GM21529 (cell line): ENCODE results near the gene PRPS1.
"Not testable (repeated sequence)": the region's sequence is repeated elsewhere in the genome, so short reads cannot be mapped to it uniquely, and the experiment has no call there.

Experiments used
- ATAC-seq: cut with Tn5 transposase; IDR thresholded peaks from one replicate; pipeline ENCODE4 v1.9.1; 2021; ENCODE audit not compliant: unreplicated experiment

The PRPS1 gene

DNA sequence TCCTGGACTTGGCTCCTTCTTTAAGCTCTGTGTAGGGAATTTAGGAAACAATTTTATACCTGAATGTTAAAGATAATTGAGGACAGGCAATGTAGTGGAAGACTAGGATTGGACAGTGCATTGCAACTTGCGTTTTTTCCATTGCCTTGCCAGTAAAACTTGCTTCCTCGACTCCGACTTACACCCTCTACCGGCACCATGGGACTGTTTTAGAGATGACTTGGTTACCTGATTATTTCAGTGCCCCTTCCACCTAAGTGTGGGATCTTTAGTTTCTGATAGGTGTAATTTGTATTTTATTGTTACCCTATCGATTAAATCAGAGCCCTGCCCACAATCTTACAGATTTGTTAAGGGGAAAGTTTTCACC, 1.2 kb downstream of the PRPS1 start:
- ATAC-seq: no peak

DNA sequence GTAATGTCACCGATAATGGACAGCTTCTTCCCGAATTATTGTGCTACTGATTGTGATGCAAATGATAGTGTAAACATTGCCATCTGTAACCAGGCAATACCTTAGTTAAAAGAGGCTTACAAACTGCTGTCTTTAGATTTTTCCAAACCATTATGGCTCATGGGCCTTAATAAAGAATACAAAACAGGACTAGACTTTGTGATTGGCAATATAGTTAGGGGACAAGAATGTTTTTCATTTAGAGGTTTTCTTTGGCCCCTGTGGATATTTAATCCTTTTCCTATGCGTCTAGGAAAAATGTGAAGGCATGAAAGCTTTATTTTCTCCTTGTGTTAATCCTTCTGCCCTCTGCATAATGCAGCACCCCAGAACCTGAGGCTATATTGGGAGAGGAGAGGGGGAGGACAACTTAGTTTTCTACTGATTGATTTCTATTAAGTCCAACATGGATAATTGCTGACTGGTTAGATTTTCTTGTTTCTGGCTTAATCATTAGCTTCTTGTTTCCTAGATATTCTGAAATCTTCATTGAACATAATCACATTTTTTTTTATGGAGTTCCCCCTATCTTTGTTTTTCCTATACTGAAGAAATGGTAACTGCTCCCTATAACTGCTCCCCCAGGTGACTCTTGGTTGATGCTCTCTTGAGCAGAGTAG, 1.9 kb downstream of the PRPS1 start:
- ATAC-seq: no peak

DNA sequence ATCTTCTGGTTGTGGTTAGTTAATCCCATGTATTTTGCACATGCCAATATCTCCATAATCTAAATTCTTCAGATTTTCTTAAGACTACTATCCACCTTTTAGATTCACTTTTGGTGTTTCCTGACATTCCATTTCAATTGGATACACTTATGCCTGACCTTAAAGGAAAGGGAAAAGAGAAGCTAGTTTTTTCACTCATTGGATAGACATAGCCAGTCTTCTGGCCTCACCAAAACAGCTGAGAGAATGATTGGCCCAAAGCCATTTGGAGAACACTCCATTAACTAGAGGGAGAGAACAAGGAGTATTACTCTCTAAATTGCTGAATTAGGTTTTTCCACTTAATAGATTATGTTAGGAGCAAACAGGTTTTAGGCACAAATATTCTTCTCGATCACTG, 4.0 kb downstream of the PRPS1 start:
- no peak for ATAC-seq

DNA sequence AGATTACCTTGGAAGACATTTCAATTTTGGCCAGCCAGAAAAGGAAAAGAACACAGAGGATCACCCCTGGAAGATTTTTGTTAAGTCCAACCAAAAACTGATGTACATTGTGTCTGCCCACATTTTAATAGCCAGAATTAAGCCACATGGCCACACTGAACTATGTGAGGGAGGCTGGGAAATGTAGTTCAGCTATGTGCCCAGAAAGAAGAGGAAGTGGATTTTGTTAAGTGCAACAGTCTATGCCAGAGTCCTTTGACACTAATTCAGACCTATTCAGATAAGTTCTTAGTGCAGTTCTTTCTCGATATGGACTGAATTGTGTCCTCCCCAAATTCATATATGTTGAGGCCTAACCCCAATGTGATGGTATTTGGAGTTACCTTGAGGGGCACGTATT, 18.4 kb downstream of the PRPS1 start:
- ATAC-seq: no peak

DNA sequence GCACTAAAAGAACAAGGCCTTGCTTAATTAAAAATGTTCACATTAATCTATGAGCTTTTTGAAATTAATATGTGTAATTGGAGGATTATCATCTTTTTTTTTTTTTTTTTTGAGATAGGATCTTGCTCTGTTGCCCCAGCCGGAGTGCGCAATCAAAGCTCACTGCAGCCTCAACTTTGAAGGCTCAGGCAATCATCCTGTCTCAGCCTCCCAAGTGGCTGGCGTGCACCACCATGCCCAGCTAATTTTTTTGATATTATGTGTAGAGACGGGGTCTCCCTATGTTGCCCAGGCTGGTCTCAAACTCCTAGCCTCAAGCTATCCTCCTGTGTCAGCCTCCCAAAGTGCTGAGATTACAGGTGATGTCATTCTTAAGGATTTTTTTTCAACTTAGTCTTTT, 20.0 kb downstream of the PRPS1 start:
- ATAC-seq: no peak

DNA sequence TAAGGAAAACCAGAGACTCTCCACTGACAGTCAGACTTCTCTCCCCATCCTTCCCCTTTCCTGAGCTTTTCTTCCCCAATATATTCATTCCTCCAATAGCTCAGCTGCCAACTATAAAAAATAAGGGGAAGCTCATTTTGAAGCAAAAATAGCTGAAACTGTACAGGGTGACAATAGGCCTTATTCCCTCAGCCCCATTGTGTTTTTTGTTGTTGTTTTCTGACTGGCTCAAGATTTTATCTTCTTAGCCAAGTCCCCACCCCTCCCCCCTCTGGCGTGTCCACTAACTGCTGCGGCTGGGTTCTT, 26.2 kb downstream of the PRPS1 start:
- no peak for ATAC-seq

DNA sequence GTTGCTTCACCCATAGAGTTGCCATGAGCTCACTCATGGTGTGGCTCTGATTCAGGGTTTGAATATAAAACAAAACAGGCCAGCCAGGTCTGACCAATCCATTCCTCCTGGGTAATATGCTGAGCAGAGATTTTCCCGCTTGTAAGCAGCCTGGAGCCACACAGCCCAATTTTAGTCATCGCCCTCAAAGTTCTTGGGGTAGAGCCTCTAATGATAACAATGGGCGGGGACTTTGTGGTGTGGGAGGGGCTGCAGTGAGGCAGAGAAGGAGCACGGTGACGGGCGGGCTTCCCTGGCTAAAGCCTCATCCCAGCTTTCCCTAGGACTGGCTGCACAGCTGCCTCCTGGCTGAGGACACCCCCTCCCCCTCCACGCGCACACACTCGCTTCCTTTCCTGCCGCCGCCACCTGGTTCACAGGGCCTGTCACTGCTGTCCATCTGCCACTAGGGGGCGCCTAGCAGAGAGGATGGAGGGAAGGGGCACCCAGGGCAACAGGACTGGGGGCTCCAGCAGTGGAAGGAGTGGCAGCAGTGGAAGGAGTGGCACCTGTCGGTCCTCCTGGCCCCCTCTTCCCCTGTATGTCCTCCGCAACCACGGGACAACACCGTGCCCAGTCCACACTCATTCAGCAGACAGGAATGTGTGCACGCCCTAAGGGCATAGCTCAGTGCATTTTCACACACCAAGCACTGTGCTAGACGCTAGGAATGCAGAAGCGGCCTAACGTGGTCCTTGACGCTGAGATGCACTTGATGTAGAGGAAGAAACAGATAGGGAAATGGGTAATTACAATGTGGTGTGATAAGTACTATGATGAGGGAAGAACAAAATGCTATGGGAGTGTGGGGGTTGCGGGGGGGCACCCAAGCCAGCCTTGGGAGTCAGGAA, 26.8 kb downstream of the PRPS1 start:
- ATAC-seq: peak; percentile 62

DNA sequence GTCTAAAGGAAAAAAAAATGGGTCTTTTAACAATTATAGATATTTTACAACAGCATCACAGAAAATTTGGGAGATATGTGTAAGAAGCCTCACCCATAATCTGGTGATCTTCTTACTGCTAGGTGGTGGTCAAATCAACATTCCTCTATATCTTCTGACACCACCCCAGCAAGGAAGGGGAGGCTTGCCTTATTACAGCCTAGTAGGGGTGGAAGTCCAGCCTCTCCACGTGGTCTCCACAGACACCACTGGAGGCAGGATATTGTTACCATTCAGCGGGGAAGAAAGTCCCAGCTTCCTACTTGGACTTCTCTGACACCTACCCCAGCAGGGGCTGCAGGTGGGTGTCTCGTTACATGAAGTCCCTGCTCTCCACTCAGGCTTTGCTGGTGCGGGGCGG, 28.7 kb downstream of the PRPS1 start:
- no peak for ATAC-seq

DNA sequence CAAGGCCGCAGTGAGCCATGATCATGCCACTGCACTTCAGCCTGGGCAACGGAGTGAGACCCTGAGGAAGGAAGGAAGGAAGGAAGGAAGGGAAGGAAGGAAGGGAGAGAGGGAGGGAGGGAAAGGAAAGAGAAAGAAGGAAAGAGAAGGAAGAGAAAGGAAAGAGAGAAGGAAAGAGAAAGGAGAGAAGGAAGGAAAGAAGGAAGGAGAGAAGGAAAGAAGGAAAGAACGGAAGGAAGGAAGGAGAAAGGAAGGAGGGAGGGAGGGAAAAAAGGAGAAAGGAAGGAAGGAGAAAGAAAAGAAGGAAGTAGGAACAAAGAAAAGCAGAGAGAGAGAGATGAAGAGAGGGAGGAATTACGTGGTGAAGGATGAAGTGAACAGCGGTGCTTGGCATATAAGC, 30.4 kb downstream of the PRPS1 start:
- ATAC-seq: no peak

DNA sequence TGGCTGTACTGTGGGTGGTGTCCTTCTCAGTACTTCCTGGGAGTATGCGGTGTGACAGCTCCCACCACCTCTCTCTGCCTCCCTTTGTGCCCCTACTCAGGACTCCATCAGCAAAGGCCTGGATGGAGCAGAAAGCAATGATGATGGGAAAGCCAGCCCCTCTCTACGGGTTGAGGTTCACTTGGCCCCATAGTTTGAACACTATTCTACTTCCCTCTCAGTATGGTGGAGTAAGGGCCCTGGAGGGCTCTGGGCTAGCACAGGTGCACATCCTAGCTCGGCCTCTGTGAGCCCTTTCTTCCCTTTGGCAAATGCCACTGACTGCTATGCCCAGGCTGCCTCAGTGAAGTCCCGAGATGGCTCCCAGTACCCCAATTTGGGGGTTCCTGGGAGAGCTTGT, 31.0 kb downstream of the PRPS1 start:
- ATAC-seq: no peak

DNA sequence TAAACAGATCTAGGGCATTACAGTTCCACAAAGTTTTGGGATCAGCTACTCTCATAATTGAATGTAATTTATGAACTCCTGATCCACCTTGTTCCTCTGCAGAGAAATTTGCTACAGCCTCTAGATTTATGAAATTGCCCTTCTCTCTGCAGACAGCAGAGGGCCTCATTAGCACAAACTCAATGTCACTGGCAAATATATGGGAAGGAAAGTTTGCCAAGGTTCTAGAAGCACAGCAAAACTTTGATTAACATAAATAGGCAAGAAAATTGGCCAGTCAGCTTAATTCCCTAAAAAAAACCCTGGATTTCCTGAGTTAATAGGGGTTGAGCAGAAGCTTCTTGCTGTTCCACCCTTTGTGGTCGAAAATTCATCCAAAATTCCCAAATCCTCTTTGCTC, 31.5 kb downstream of the PRPS1 start:
- peak; percentile 45 for ATAC-seq

DNA sequence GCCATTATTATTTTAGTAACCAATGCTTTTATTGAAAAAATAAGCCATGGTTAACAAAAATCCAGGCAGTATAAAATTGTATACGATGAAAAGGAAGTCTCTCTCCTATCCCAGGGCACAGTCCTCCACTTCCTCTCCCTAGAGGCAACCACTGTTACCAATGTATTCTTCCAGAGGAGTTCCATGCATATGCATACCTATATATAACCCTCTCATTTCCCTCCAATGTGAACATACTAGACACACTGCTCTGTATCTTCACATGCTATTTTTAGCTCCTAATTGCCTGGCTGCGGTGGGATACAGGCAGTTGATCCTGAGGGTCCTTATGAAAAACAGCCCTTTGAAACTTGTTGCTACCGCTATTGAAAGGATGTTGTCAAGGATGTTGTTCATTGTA, 33.8 kb downstream of the PRPS1 start:
- ATAC-seq: no peak

DNA sequence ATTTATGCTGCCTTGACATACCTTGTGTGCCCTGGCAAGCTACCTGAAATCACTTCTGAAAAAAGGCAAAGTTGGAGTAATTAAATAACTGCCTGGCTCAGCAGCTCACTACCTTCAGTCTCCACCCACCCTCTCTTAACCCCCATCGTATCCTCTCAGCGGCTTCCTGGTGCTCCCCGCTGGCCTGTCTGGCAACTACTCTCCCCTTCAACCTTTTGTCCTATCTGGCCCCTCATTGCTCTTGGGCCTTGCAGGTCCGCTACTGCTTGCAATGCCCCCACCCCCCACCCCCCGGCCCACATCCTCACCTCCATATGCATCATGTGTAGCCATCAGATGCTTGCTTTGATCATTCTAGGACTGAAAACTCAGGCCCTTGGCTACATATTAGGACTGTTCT, 34.5 kb downstream of the PRPS1 start:
- no peak for ATAC-seq

DNA sequence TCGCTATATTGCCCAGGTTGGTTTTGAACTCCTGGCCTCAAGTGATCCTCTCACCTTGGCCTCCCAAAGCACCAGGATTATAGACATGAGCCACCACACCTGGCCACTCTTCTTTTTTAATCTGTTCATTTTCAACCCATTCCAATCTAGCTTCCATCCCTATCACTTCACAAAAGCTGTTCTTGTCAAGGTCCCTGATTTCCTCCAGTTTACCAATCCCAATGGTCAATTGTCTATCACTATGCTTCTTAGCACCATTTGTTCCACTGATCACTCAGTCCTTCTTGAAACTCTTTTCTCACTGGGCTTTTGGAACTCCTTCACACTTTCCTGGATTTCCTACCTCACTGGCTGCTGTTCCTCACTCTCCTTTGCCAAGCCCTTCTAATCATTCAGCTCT, 38.6 kb downstream of the PRPS1 start:
- no peak for ATAC-seq

DNA sequence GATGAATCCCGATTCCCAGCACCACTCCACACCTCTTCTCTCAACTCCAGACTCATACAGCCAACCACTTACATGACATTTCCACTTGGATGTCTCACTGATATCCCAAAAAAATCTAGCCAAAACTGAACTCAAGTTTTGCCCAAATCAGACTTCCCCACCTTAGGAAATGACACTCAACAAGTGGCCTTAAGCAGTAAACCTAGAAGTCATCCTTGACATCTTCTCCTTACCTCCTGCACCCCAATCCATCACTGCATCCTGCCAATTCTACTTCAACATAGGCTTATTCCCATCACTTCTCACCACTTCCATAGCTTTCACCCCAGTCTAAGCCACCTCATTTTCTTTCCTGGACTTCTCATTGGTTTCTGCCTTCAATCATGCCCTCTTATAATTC, 39.1 kb downstream of the PRPS1 start:
- ATAC-seq: no peak

DNA sequence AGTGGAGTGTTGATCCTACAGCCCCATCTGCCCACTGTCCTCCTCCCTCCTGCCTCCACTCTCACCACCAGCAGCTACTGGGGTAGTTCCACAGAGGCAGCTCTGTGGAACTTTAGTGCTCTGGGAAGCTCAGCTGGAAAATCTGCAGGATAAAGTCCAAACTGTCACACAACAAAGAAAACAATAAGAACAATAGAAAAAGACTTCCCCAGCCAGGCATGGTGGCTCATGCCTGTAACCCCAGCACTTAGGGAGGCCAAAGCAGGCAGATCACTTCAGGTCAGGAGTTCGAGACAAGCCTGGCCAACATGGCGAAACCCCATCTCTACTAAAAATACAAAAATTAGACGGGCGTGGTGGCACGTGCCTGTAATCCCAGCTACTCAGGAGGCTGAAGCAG, 40.4 kb downstream of the PRPS1 start:
- not testable (repeated sequence) for ATAC-seq

DNA sequence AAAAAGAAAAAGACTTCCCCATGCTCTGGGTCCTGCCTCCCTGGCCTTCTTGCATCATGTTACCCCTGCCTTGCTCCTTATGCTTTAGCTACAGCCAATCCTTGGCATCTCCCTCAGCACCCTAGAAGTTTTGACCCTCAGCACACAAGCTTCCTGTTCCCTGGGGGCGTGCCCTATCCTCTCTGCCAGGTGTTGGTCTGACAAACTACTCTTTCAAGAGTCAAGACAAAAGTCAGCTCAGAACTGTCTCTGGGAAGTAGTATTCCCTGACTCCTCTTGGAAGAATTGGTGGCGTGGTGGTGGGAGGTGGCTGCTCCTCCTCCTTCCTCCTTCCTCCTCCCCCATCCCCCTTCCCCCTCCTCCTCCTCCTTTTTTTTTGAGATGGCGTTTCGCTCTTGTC, 41.0 kb downstream of the PRPS1 start:
- ATAC-seq: no peak

DNA sequence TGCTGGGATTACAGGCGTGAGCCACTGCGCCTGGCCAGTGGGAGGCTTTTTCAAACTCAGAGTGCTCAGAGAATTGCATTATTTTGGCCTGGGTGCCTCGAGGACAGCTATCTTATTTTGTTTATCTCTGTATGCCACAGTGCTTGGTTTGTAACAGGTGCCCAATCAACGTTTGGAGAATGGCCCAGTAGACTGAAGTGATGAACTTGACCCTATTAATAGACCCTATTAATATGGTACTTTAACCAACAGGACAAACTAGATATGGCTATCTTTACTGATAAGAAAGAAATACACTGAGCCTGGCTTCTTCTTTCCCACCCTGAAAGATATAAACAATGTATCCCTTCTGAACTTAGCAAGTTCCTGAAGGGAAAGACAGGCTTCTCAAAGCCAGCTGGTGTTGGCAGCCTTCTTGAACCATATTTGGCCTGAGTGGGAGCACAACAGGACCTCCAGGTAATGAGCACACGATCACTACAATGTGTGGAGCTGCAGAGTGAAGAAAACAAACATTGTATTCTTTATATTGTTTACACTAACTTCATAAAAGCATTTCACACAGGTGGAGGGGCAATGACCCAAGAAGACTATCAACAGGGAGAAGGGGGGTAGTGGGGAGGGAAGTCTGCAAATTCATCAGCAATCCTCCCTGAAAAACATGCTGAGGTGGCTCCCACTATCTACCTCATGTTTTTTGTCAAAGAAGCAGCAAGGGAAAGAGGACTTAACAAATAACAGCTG, 41.7 kb downstream of the PRPS1 start:
- ATAC-seq: no peak

DNA sequence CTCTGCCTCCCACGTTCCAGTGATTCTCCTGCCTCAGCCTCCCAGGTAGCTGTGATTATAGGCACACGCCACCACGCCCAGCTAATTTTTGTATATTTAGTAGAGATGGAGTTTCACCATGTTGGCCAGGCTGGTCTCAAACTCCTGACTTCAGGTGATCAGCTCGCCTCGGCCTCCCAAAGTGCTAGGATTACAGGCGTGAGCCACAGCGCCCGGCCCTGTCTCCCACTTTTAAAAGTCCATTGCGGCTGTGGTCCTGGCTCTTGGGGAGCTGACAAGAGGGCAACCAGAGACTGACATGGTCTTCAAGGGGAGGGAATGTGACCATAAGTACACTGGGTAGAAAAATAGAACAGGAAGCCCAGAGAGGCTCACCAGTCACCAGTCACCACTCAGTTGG, 42.9 kb downstream of the PRPS1 start:
- ATAC-seq: not testable (repeated sequence)

DNA sequence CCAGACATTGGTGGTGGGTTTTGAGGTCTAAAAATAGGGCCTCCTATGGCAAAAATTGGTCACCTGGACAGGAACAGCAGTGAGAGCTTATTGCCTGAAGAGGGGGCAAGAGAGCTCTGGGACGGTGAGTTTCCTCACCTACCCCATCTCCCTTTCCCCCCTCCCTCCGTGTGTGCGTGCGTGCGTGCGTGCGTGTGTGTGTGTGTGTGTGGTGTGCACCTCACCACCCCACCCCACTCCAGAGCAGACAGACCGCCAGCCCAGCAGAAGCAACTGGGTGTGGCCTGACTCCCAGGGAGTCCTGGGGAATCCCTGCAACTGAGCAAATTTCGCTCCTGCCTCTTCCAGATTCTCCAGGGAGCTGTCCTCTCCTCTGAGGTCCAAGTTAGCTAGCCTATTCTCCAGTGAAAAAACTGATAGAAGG, 44.7 kb downstream of the PRPS1 start:
- peak; percentile 19 for ATAC-seq

DNA sequence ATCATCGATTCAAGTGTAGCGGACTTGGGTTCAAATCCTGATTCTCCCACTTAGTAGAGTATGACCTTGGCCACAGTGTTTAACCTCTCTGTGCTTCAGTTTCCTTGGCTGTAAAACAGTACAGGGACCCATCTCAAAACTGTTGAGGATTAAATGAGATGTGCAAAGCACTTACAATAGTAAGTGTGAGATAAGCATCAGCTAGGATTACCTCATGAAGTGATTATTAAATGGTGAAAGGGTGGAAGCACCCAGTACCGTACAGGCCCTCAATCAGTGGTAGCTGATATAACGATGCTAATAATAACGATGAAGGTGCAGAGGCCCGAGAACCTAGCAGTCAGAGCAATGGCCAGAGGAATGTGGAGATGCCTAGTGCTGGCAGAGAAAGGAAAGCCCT, 45.1 kb downstream of the PRPS1 start:
- ATAC-seq: peak; percentile 4

DNA sequence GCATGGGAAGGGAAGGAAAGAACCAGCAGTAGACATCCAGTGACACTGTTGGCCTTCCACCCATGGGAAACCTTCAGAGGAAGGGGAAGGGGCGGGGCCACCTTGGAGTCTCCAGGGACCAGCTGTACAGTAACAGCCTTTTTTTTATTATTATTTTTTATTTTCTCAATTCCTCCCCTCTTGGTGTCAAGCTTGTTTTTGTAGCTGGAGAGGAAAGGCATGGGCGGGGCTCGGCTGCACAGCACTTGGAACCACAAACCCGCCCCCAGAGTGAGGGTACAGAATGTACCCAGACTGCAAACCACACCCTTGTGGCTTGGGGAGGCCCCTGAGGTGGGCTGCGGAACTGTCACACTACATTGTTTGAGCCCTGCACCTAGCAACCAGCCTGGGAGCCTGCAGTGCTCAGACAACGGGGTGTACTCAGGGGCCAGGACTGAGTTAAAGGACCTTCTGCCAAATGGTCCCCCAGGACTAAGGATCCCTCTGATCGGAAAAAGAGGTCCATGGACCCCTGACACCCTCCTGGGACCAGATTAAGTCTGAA, 45.7 kb downstream of the PRPS1 start:
- peak; percentile 88 for ATAC-seq
